HEK293T (cell line): ENCODE results near the gene EYS.

Experiments
- CTCF ChIA-PET: fragments of 350-600 bp; formaldehyde crosslinking; extraction: SDS; loops from one replicate; lab custom pipeline; 2021; ENCODE audit warnings: antibody characterized with exemption, inconsistent platforms; lab: Yijun Ruan, JAX
- POLR2A ChIA-PET: fragments of 350-600 bp; formaldehyde crosslinking; extraction: SDS; loops from one replicate; lab custom pipeline; 2020; ENCODE audit warnings: antibody characterized with exemption, inconsistent platforms; lab: Yijun Ruan, JAX
- DNase-seq: peaks from one replicate; pipeline ENCODE4 v3.0.0; 2012; ENCODE audit warnings: mixed read lengths; ENCODE audit errors: extremely low spot score
- ARNT ChIP-seq: fragments of 450-650 bp; IDR thresholded peaks from 2 replicates; pipeline ENCODE4 v1.6.1; 2017; ENCODE audit warnings: mild to moderate bottlenecking
- BHLHE40 ChIP-seq: fragments of 450-650 bp; IDR thresholded peaks from 2 replicates; pipeline ENCODE4 v1.6.1; 2016; ENCODE audit warnings: mild to moderate bottlenecking, moderate library complexity, borderline replicate concordance
- CTBP1 ChIP-seq: fragments of 450-650 bp; IDR thresholded peaks from 2 replicates; pipeline ENCODE4 v1.6.1; 2016; ENCODE audit warnings: borderline replicate concordance
- ELF4 ChIP-seq: fragments of 450-650 bp; IDR thresholded peaks from 2 replicates; pipeline ENCODE4 v1.6.1; 2017; ENCODE audit warnings: antibody characterized with exemption
- FOXA1 ChIP-seq: fragments of 450-650 bp; IDR thresholded peaks from 2 replicates; pipeline ENCODE4 v1.6.1; 2016; ENCODE audit warnings: mild to moderate bottlenecking
- FOXK2 ChIP-seq: fragments of 450-650 bp; IDR thresholded peaks from 2 replicates; pipeline ENCODE4 v1.6.1; 2016; ENCODE audit warnings: mild to moderate bottlenecking
- FOXM1 ChIP-seq: fragments of 450-650 bp; IDR thresholded peaks from 2 replicates; pipeline ENCODE4 v1.6.1; 2017; ENCODE audit warnings: mild to moderate bottlenecking, borderline replicate concordance
- HDGF ChIP-seq: fragments of 450-650 bp; IDR thresholded peaks from 2 replicates; pipeline ENCODE4 v1.6.1; 2017; ENCODE audit warnings: antibody characterized with exemption, borderline replicate concordance
- L3MBTL2 ChIP-seq: fragments of 450-650 bp; conservative IDR thresholded peaks from 2 replicates; pipeline ENCODE4 v1.6.1; 2016; ENCODE audit warnings: mild to moderate bottlenecking
- LEF1 ChIP-seq: fragments of 450-650 bp; IDR thresholded peaks from 2 replicates; pipeline ENCODE4 v1.6.1; 2017; ENCODE audit warnings: mild to moderate bottlenecking, borderline replicate concordance
- NFRKB ChIP-seq: fragments of 450-650 bp; IDR thresholded peaks from 2 replicates; pipeline ENCODE4 v1.6.1; 2016; ENCODE audit warnings: mild to moderate bottlenecking, moderate library complexity
- SP1 ChIP-seq: fragments of 450-650 bp; IDR thresholded peaks from 2 replicates; pipeline ENCODE4 v1.6.1; 2017
- SUZ12 ChIP-seq: fragments of 450-650 bp; IDR thresholded peaks from 2 replicates; pipeline ENCODE4 v1.6.1; 2016; ENCODE audit warnings: mild to moderate bottlenecking
- TARDBP ChIP-seq: fragments of 450-650 bp; IDR thresholded peaks from 2 replicates; pipeline ENCODE4 v1.6.1; 2016
- ZNF384 ChIP-seq: fragments of 450-650 bp; IDR thresholded peaks from 2 replicates; pipeline ENCODE4 v1.6.1; 2016
- TF ChIP-seq, protein P1 (sequence below): fragments of 450-650 bp; IDR thresholded peaks from 2 replicates; pipeline ENCODE4 v1.6.1; 2016

EYS gene

DNA sequence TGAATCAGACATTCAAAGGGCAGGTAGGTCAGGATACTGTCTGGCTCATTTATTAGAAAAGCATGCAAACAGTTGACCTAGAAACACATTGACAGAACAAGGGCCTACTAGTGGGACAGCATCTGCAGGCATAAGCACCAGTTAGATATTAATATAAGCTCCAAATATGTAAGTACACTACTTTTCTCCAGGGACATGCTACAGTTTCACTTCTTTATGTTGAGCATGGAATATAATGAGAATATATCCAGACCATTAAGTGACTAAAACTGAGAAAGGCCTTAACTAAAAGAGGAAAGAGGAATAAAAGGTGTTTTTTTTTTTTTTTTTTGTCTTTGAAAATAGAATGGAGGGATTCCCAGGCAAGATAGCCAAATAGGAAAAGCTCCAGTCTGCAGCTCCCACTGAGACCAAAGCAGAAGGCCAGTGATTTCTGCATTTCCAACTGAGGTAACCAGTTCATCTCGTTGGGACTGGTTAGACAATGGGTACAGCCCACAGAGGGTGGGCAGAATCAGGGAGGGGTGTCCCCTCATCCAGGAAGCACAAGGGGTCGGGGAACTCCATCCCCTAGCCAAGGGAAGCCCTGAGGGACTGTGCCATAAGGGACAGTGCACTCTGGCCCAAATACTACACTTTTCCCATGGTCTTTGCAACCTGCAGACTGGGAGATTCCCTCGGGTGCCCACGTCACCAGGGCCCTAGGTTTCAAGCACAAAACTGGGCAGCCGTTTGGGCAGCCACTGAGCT, 1819.8 kb downstream of the EYS start:
- ChIA-PET CTCF (no interaction called here), POLR2A (no interaction called here)
- no peak for DNase-seq
- TF ChIP-seq ARNT (no peak), LEF1 (no peak), FOXA1 (no peak), NFRKB (no peak), SP1 (no peak), TARDBP (no peak), ELF4 (no peak)
- TF ChIP-seq, protein P1, sequence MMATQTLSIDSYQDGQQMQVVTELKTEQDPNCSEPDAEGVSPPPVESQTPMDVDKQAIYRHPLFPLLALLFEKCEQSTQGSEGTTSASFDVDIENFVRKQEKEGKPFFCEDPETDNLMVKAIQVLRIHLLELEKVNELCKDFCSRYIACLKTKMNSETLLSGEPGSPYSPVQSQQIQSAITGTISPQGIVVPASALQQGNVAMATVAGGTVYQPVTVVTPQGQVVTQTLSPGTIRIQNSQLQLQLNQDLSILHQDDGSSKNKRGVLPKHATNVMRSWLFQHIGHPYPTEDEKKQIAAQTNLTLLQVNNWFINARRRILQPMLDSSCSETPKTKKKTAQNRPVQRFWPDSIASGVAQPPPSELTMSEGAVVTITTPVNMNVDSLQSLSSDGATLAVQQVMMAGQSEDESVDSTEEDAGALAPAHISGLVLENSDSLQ = no peak

DNA sequence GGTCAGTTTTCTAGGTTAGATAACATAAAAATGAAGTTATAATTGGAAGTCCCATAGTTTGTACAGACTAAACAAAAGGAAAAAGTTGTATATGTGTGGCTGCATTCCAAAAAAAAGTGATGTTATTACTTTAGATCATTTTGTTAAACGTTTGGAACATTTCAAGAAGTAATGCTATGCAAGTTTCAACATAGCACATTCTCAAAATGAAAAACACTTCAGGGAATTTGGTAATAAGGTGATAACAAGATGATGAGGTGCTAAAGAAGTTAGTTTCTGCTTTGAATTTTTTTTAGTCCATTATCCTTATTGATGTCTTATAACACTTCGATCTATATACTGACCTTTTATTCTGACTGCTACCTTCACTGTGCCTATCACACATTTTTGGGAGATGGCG, 1820.7 kb downstream of the EYS start:
- POLR2A ChIA-PET = no interaction called here
- TF ChIP-seq L3MBTL2 (no peak), SUZ12 (no peak), HDGF (no peak), TARDBP (no peak), ARNT (no peak), BHLHE40 (no peak), NFRKB (no peak), ELF4 (no peak), ZNF384 (no peak), FOXA1 (no peak), FOXK2 (no peak), LEF1 (no peak)
- TF ChIP-seq, protein P1 = no peak

DNA sequence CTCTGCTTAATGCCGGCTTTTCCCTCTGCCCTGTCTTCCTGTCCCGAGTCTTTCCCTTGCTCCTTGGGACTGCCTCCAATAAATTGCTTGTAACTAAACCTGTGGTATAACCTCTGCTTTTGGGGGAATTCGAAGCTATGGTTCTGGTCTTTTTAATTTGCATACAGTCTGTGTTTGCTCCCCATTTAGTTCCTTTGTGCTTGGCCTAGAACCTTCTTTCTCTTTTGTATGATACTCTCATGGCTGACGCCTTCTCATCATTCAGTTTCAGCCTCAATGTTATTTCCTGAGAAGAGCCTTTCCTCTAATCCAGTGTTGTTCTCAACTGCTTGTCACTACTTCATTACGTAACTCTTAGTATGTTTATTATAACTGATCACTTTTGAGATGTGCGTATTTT, 1823.4 kb downstream of the EYS start:
- no peak for DNase-seq
- ChIA-PET CTCF (no interaction called here), POLR2A (no interaction called here)
- TF ChIP-seq FOXK2 (no peak), HDGF (no peak), BHLHE40 (no peak), TARDBP (no peak), NFRKB (no peak), LEF1 (no peak), ELF4 (no peak), SUZ12 (no peak)
- TF ChIP-seq, protein P1 = no peak

More for the DNA sequence above, 1820.7 kb downstream of the EYS start:
- no peak for DNase-seq
- CTCF ChIA-PET = no interaction called here

DNA sequence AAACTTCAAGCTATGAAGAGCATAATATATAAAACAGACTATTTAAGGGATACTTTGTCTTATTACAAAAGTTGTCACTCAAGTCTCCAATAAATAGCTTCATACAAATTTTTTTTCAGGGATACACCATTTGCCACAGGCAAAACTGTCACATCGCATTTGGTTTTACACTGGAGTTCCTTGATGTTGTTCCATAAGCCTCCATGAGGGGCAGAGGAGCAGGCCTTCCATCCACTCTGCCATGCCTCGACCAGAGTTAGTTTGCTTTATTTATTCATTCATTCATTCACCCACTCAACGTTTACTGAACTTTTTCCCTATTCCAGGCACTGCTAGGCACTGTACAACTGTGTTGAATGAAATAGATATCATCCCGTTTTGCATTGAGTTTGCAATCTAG, 1824.8 kb downstream of the EYS start:
- POLR2A ChIA-PET = no interaction called here
- CTCF ChIA-PET = interaction anchor here (0.8 kb wide), 1 partner anchor 10 kb away, joined by 3 read pairs; no protein-coding TSS in a partner anchor
- DNase-seq = peak; percentile 46
- TF ChIP-seq ELF4 (no peak), FOXK2 (no peak), SUZ12 (no peak), BHLHE40 (no peak)

DNA sequence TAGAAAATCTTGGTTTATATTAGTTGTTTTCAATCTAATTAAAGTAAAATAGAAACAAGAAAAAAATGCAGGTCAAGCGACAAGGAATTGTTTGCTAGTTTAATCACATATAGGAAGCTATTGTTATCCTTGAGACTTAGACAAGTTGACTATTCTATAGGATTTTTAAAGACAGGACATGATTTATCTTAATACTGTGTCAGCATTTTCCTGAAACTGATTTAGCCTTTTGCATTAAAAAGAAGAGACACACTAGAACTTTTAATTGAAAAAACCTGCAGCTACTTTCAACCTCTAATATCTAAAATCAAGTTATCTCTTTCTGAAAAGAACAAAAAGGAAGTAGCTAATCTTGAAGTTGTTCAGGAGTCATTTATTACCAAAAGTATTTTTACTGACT, 1825.2 kb downstream of the EYS start:
- ChIA-PET CTCF (interaction anchor here (0.8 kb wide), 1 partner anchor 10 kb away, joined by 3 read pairs; no protein-coding TSS in a partner anchor), POLR2A (no interaction called here)
- TF ChIP-seq L3MBTL2 (no peak), TARDBP (no peak), BHLHE40 (no peak), ZNF384 (no peak), NFRKB (no peak), FOXK2 (no peak), LEF1 (no peak), ELF4 (no peak), FOXA1 (no peak), FOXM1 (no peak), SP1 (no peak), ARNT (no peak), HDGF (no peak), CTBP1 (no peak), SUZ12 (no peak)
- TF ChIP-seq, protein P1 = no peak
- no peak for DNase-seq

DNA sequence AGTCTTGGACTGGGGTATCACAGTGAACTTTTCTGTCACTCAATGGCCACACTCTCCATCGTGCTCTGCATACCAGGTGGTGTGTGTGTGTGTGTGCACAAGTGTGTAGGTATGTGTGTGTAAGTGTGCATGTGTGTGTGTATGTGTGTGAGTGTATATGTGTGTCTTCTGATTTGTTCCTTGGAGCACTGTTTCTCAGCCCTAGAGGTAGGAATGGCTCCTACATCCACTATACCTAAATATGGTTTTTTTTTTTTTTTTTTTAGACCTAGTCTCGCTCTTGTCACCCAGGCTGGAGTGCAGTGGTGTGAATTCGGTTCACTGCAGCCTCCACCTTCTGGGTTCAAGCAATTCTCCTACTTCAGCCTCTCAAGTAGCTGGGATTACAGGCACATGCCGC, 1834.8 kb downstream of the EYS start:
- no peak for TF ChIP-seq SUZ12
- TF ChIP-seq ZNF384 = 0 out of 2 replicates have a peak, but pooled peaks have one; percentile 43
- POLR2A ChIA-PET = no interaction called here
- no peak for DNase-seq
- CTCF ChIA-PET = interaction anchor here (0.8 kb wide), 1 partner anchor 10 kb away, joined by 3 read pairs; no protein-coding TSS in a partner anchor
